NCI-H460 (cell line): ENCODE results near the gene TMEM101. TPM values are rescaled to one million over a fixed set of nuclear protein-coding genes. Genes with fewer than 3 reads are reported as not detected.
"Not testable (repeated sequence)": the region's sequence is repeated elsewhere in the genome, so short reads cannot be mapped to it uniquely, and the experiment has no call there.

Source experiments
- DNase-seq: peaks from one replicate; pipeline ENCODE4 v3.0.0-alpha.2; 2016; ENCODE audit warnings: low read depth; ENCODE audit errors: extremely low read depth
- small RNA-seq, 2 experiments: library from RNA; depleted of rRNA; stranded (forward); fragments of <200 nt; gene quantifications; one replicate each; pipeline ENCODE3, GENCODE V24; 2014
- total RNA-seq: library from RNA; depleted of rRNA; stranded (reverse); fragments of >200 nt; shearing (Covaris generic); gene quantifications from 2 replicates; pipeline ENCODE4 v1.2.3, GENCODE V29; 2014; rRNA removed

The TMEM101 gene
- total RNA-seq, 1 experiment from 2014 or later, result 40.0 TPM

DNA sequence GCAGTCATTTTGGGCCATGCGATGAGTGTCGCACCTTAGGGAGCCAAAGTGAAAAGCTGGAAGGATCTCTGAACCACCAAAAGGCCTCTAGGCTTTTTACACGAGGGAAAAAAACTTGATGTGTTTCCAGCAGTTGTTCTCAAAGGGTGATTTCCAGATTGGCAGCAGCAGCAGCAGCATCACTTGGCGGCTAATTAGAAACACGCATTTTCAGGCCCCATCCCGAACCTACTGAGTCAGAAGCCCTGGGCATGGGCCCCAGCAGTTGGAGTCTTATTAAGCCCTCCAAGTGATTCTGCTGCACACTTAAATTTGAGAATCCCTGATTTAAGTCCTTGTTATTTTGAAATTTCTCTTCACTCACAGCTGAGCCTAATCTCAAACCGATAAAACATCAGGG, 35.8 kb downstream of the TMEM101 start:
- no peak for DNase-seq

DNA sequence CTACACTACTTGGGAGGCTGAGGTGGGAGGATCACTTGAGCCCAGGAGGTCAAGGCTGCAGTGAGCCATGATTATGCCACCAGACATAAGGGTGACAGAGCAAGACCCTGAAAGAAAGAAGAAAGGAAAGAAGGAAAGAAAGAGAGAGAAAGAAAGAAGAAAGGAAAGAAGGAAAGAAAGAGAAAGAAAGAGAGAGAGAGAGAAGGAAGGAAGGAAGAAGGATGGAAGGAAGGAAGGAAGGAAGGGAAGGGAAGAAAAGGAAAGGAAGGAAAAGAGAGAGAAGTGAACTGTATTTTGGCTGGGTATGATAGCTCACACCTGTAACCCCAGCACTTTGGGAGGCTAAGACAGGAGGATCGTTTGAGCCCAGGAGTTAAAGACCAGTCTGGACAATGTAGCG, 36.7 kb downstream of the TMEM101 start:
- no peak for DNase-seq

DNA sequence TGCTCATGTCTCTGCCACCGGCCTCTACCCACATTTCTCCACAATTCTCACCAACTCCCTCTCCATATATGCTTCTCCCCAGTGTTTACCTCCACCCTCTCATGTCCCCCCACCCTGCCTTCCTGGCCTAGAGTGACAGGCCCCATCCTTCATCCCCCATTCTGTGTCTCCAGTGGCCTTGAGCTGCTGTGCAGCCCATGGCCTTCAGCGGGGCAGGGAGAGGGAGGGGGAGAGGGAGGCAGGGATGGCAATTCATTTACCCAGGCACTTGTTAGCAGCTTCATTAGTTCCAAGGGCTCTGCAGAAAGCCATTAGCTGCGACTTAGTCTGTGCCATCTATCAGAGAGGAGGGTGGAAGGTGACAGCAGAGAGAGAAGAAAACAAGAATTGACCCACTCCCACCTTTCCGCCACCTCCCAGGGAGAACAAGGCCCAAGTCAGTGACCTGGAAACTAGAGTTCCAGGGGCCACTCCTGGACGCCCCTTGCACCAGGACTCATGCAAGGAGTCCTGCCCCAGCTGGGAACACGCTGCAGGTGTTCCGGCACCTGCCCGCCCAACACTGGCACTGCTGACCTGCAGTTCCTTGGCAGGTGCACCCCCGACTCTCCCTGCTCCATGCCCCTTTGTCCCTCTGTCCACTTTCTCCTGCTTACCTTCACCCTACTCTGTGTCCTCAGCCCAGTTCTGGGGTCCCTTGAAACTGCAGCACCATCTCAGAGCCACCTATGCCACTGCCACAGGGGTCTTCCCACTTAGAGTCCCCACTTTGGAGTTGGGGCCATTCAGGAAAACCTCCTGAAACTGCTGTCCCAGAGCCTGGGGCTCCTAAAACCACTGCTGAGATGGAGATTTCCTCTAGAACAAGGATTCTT, 37.6 kb downstream of the TMEM101 start:
- no peak for DNase-seq

DNA sequence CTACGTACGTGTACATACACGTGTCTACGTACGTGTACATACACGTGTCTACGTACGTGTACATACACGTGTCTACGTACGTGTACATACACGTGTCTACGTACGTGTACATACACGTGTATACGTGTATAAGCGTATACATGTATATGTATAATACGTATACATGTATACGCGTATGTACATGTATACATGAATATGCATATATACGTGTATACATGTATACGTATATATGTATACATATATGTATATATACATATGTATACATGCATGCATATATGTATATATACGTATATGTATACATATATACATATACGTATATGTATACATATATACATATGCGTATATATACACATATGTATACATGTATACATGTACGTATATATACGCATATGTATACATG, 38.9 kb downstream of the TMEM101 start:
- no peak for DNase-seq

DNA sequence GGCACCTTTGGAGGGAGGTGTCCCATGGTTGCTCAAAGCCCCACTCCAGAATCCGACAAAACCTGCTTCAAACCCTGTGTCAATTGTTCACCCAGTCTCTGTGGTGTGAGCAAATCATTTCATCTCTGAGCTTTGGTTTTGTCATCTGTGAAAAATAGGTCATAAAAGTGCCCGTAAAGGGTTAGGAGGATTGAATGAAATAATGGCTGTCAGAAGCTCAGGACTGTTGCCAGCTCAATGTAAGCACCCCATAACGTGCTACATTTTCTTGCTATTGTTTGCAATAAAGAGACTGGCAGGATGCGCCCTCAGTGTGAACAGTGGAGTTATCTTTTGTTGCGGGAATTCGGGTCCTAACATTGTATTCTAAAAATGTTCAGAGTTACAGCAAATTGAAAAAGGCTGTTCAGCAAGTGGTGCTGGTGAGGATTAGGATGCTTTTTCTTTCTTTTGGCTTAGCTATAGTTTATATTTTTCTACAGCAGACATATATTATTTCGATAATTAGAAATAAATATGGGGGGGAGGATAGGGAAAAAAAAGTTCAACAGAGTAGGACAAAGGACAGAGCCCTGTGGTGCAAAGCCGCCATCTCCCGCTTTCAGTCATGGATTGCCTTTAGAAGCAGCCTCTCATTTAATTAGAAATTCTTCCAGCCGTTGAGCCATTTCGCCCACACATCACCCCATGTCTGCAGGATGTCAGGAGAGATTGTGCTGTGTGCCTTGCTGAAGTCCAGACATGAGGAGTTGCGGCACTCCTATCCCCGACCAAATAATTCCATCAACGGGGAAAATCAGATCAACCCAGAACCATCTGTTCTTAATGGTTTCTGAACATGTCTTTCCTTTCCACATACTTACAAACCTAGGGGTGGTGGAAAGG, 40.1 kb downstream of the TMEM101 start:
- no peak for DNase-seq

DNA sequence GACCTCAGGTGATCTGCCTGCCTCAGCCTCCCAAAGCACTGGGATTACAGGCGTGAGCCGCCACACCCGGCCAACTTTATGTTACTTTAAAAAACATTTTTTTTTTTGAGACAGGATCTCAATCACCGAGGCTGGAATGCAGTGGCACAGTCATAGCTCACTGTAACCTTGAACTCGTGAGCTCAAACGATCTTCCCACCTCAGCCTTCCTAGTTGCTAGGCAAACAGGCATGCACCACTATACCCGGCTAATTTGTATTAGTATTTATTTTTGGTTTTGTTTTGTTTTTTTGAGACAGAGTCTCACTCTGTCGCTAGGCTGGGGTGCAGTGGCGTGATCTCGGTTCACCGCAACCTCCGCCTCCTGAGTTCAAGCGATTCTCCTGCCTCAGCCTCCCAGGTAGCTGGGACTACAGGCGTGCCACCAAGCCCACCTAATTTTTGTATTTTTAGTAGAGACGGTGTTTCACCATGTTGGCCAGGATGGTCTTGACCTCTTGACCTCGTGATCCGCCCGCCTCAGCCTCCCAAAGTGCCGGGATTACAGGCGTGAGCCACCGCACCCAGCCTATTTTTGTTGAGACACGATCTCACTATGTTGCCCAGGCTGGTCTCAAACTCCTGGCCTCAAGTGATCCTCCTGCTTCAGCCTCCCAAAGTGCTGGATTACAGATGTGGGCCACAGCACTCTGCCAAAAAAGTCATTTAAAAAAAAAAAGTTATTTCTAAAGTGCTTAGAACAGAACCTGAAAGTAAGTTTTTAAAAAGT, 42.1 kb downstream of the TMEM101 start:
- DNase-seq, result not testable (repeated sequence)

DNA sequence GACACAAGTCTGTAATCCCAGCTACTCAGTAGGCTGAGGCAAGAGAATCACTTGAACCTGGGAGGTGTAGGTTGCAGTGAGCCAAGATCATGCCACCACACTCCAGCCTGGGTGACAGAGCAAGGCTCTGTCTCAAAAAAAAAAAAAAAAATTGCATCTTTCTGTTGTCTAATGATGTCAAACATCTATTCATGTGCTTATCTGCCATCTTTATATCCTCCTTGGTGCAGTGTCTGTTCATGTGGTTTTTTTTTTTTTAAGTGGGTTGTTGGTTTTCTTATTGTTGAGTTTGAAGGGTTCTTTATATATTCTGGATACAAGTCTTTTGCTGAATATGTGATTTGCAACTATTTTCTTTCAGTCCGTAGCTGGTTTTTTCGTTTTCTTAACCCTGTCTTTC, 43.3 kb downstream of the TMEM101 start:
- not testable (repeated sequence) for DNase-seq

DNA sequence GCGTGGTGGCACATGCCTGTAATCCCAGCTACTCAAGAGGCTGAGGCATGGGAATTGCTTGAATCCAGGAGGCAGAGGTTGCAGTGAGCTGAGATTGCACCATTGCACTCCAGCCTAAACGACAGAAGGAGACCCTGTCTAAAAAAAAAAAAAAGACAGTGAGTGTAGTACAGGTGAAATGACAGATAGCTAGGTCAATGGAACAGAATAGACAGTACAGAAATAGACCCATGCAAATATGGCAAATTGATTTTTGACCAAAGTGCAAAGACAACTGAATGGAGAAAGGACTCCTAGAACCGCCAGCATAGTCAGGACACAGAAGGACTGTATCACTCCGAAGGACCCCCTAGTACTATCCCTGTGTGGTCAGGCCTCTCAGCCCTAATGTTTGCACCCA, 44.4 kb downstream of the TMEM101 start:
- DNase-seq, result no peak

DNA sequence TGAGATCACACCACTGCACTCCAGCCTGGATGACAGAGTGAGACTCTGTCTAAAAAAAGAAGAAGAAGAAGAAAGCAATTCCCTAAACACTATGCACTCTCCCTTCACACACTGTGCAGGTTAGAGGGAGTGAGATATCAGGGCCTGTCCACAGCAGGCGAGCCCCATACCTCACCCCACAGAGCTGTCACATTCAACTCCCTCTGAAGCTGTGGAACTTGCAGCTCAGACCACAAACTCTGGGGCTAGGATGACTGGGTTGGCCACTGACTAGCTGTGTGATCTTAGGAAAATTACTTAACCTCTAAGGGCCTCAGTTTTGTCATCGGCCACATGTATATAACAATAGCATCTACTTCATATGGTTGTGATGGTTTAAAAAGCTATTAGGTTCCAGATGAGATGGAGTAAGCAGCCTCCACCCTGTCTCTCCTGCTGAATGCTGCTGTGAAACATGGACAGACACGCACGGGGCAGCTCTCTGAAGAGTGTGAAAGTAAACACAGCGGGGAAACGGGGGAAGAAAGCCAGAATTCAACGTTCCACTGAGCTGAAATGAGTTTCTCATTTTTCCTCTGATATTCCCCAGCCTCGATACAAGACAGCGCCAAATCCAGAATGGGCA, 47.4 kb downstream of the TMEM101 start:
- no peak for DNase-seq

DNA sequence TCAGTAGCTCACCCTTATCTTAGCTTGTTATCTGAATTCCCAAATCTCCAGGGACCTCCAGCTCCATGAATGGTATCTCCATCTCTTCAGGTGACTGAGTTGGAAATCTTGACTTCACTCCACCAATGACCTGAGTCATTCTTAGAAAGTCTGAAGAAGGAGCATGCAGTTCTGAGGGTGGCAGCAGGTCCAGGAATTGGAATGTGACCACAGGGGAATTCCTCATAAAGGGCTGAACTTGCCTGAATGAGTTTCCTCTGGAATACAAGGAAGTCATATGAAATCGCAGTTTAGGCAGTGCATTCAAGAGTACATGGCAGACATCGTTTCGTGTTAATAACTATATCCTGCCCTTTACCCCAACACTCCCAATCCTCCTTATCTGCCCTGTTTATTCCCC, 48.5 kb downstream of the TMEM101 start:
- no peak for DNase-seq

DNA sequence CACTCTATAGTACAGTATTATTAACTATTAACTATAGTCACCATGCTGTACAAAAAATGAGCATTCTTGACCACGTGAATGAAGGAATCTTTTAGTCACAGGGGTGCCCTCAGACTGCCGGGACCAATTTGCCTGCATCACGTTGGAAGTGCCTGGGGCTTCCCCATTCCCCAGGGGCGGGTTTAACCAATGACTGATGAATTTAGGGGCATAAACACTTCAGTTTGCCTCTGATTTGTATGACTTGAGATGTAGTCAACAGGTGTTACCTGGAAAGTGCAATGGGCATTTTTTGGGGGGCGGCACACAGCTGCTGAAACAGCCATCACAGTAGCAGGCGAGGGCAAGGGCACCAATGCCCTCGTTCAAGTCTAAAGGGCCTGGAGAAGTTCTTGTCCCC, 52.3 kb downstream of the TMEM101 start:
- DNase-seq, result no peak

DNA sequence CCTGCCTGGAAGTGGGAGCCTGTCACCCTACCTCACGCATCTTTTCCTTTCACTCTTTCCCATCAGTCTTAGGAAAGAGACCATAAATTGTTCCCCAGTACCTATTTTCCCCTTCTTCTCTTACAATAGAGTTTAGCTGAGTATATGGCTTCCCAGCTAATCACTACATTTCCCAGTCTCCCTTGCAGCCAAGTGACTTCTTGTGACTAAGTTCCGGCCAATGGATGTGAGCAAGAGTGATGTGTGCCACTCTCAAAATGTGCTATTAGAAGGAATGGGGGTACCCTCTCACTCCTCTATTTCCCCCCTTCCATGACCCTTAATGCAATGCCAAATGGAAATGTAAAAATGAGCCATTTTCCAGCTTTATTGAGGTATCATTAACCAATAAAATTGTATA, 52.8 kb downstream of the TMEM101 start:
- DNase-seq, result no peak

DNA sequence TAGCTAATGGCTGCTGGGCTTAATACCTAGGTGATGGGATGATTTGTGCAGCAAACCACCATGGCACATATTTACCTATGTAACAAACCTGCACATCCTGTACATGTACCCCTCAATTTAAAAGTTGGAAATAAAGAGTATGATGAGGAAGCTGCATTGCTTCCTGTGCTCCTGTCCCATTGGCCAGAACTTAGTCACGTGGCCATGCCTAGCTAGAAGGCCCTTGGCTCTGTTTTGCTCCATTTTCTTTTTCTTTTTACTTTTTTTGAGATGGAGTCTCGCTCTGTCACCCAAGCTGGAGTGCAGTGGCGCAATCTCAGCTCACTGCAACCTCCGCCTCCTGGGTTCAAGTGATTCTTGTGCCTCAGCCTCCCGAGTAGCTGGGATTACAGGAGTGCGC, 53.5 kb downstream of the TMEM101 start:
- DNase-seq, result not testable (repeated sequence)

Small RNAs within 50 kb of the gene (small RNA-seq; reads per million reads assigned to genes)
- gene RF00012, result 0 to 0.12 reads per million in 2 experiments

Other genes with a start within 250 kb of the TMEM101 start
- 40.2 and 41.8 TPM in 2 replicates for gene DUSP3, start 236.0 kb downstream of the TMEM101 start, total RNA-seq
- gene CFAP97D1, start 234.5 kb downstream of the TMEM101 start, total RNA-seq, result 0.09 TPM in 1 of 2 replicates, not detected in the other
- 9.6 and 13.4 TPM in 2 replicates for gene MPP3, start 181.8 kb downstream of the TMEM101 start, total RNA-seq
- not detected in 2 replicates for gene CD300LG, start 167.8 kb downstream of the TMEM101 start, total RNA-seq
- gene MPP2, start 107.4 kb downstream of the TMEM101 start, total RNA-seq, result 0.29 and 0.74 TPM in 2 replicates
- gene PPY, start 72.5 kb downstream of the TMEM101 start, total RNA-seq, result not detected in 2 replicates
- not detected in 2 replicates for gene PYY, start 61.0 kb downstream of the TMEM101 start, total RNA-seq
- gene NAGS, start 10.3 kb downstream of the TMEM101 start, total RNA-seq, result 0.25 and 0.58 TPM in 2 replicates
- 74.5 and 76.3 TPM in 2 replicates for gene LSM12, start 51.7 kb upstream of the TMEM101 start, total RNA-seq
- 59.3 and 62.0 TPM in 2 replicates for gene G6PC3, start 55.8 kb upstream of the TMEM101 start, total RNA-seq
- 6.3 and 8.9 TPM in 2 replicates for gene HDAC5, start 108.7 kb upstream of the TMEM101 start, total RNA-seq
- gene HROB, start 127.0 kb upstream of the TMEM101 start, total RNA-seq, result 4.0 and 4.8 TPM in 2 replicates
- not detected in 2 replicates for gene ASB16, start 155.7 kb upstream of the TMEM101 start, total RNA-seq
- 28.6 and 32.6 TPM in 2 replicates for gene TMUB2, start 172.0 kb upstream of the TMEM101 start, total RNA-seq
- 42.0 and 44.1 TPM in 2 replicates for gene ATXN7L3, start 184.9 kb upstream of the TMEM101 start, total RNA-seq
- gene UBTF, start 204.7 kb upstream of the TMEM101 start, total RNA-seq, result 44.2 and 49.8 TPM in 2 replicates